ENCODE data around the gene SYNGAP1. TPM values are rescaled to one million over a fixed set of nuclear protein-coding genes. Genes with fewer than 3 reads are reported as not detected.

SYNGAP1 gene
- total RNA-seq, 2 donors from 2014 or later = 3.6 to 10.1 TPM

DNA sequence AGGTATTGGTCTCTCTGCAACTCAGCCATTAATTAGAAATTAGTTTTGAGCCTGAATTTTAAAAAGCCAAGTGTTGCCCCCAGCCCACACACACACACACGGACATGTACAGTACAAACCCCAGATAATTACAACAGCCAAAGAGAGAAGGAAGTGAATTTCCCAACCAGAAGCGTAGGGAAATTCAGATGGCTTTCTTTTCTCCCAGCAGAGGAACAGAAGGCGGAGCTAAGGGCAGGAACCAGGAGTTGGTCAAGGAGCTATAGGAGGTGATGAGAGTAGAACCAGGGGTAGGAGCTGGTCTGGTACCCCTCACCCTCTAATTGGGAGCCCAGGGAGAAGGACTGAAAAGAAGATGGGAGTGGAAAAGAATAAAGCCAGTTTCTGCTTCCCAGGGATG lies 30.6 kb downstream of the SYNGAP1 start:
- H3K4me3 ChIP-seq = no peak overlapping the region
- DNase-seq (ENCODE audit: low spot score) = no peak
- H3K4me1 ChIP-seq = peaks cover 0 to 26% of the 10 kb centered on the region in 2 donors
- TF ChIP-seq, protein P1, sequence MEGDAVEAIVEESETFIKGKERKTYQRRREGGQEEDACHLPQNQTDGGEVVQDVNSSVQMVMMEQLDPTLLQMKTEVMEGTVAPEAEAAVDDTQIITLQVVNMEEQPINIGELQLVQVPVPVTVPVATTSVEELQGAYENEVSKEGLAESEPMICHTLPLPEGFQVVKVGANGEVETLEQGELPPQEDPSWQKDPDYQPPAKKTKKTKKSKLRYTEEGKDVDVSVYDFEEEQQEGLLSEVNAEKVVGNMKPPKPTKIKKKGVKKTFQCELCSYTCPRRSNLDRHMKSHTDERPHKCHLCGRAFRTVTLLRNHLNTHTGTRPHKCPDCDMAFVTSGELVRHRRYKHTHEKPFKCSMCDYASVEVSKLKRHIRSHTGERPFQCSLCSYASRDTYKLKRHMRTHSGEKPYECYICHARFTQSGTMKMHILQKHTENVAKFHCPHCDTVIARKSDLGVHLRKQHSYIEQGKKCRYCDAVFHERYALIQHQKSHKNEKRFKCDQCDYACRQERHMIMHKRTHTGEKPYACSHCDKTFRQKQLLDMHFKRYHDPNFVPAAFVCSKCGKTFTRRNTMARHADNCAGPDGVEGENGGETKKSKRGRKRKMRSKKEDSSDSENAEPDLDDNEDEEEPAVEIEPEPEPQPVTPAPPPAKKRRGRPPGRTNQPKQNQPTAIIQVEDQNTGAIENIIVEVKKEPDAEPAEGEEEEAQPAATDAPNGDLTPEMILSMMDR (IDR thresholded peaks at IDR 0.05) = no peak
- peaks cover 6% of the 10 kb centered on the region for H3K36me3 ChIP-seq
- no peak overlapping the region for H3K27ac ChIP-seq
- no peaks in the 10 kb centered on the region for H3K27me3 ChIP-seq
- H3K9me3 ChIP-seq = no peaks in the 10 kb centered on the region

DNA sequence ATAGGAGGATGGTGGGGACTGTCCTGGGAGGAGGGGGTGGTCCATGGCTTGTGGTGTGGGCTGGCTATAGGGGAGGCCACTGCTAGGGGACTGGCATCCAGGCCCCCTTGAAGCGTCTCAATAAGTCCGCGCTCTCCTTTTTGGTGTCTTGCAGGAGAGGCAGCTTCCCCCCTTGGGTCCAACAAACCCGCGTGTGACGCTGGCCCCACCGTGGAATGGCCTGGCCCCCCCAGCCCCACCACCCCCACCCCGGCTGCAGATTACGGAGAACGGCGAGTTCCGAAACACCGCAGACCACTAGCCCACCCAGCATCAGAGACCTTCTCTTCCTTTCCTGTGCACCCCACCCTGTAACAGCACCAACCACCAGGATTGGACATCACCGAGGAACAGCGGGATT lies 31.7 kb downstream of the SYNGAP1 start:
- DNase-seq (ENCODE audit: low spot score) = no peak
- TF ChIP-seq, protein P1 (IDR thresholded peaks at IDR 0.05) = no peak
- Histone ChIP-seq H3K4me3 (no peak overlapping the region), H3K27me3 (no peaks in the 10 kb centered on the region), H3K36me3 (peaks cover 12% of the 10 kb centered on the region), H3K9me3 (no peaks in the 10 kb centered on the region), H3K27ac (no peak overlapping the region), H3K4me1 (peaks cover 0 to 28% of the 10 kb centered on the region in 2 donors)

DNA sequence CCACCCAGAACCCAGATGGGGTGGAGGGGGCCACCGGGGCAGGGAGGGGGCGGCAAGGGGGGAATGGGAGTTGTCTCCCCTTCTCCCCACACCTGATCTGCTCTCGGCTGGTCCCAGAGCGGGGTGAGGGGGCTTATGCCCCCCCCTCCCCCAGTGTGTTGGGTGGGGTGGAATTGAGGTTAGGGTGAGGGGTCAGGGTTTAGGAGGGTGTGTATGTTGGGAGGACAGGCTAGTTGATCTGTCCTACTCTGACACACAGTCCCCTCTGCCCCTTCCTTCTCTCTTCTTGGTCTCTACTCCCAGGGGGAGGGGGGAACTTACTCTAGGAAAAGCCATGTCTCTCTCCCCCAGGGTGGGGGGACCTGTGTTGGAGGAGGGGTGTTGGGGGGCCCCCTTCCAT lies 32.6 kb downstream of the SYNGAP1 start:
- no peaks in the 10 kb centered on the region for H3K9me3 ChIP-seq
- H3K27ac ChIP-seq = no peak overlapping the region
- no peak for DNase-seq (ENCODE audit: low spot score)
- peaks cover 0 to 28% of the 10 kb centered on the region in 2 donors for H3K4me1 ChIP-seq
- TF ChIP-seq, protein P1 (IDR thresholded peaks at IDR 0.05) = no peak
- H3K4me3 ChIP-seq = no peak overlapping the region
- H3K27me3 ChIP-seq = no peaks in the 10 kb centered on the region
- H3K36me3 ChIP-seq = peaks cover 13% of the 10 kb centered on the region

DNA sequence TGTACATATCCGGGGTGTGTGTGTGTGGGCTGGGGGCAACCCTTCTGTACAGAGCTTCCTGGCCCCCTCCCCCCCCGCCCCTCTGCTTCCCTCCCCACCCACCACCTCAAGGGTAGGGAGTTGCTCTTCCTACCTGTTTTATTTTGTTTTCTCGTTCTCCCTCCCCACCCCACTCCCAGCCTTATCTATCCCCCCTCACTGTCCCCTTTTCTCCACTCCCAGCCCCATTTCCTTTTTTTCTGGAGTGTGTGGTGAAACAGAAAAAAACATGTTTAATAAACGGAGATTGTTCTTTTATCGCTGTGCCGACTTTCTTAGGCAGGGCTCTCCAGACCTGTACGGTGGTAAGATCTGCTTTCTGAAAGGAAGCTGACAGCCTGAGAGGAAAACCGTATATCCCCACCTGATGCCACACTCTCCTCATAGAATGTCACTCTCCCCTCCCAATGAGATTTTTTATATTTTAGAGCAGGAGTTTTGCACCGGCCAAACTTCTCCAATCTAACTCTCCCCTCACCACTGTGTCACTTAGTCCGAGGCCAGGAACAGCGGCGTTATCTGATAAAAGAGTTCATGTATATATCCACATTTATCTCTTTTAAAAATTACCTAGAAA lies 33.6 kb downstream of the SYNGAP1 start:
- Histone ChIP-seq H3K9me3 (no peaks in the 10 kb centered on the region), H3K36me3 (peaks cover 13% of the 10 kb centered on the region), H3K4me3 (peak overlapping the region; percentile 81 to 89), H3K27me3 (no peaks in the 10 kb centered on the region), H3K27ac (peak overlapping the region; percentile 83 to 84), H3K4me1 (peaks cover 0 to 28% of the 10 kb centered on the region in 2 donors)
- TF ChIP-seq, protein P1 (IDR thresholded peaks at IDR 0.05) = no peak
- peak; percentile 50 for DNase-seq (ENCODE audit: low spot score)

DNA sequence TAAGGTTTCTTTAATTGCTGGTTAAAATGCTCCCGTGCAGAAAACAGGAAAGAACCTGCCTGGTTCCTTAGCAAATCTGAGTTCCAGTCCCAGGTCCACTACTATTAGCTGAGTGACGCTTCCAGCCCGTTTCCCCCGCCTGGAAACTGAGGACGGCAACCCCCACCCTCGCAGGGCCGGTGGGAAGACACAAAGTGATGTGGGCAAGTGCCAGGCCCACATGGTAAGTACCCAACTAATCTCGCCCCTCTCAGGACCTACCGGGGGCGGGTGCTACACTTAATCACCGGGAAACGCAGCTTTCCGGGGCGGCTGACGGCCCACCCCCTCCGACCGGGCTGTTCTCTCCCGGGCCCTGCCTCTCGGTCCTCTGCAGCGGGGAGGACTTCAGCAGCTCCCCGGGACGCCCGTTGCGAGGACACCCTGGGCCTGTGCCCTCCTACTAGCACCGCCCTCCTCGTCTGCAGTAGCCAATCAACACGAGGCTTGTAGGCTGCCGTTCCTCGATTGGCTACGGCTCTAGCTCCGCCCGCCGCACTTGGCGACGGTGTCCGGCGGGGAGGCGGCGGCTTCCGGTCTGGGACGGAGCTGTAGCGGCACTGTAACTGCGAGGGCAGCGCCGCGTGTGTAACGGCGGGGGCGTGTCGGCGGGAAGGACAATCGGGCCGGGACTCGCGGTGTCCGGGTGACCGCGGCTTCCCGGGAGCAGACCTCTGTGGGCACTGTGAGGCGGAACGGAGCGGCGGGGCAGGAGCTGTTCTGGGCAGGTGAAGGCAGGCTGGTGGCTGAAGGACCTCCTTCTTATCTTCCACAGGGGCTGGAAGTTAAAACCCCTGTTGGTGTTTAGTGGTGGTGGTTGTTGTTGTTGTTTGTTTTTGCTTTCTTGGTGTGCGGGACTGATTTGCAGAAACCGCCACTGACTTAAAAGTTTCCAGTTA lies 34.4 kb downstream of the SYNGAP1 start, which contains the start of gene ZBTB9:
TSS of gene ZBTB9 (plus strand) at position 568 of the 938 bp plus-strand sequence. CDS start 525 bp downstream, outside the sequence.
- Histone ChIP-seq H3K9me3 (no peaks in the 10 kb centered on the region), H3K4me1 (peaks cover 0 to 28% of the 10 kb centered on the region in 2 donors), H3K4me3 (peak within 1 kb of the TSS; percentile 81 to 89), H3K36me3 (peaks cover 13% of the 10 kb centered on the region), H3K27me3 (no peaks in the 10 kb centered on the region), H3K27ac (peak within 1 kb of the TSS; percentile 83 to 84)
- TF ChIP-seq, protein P1 (IDR thresholded peaks at IDR 0.05) = peak in 1 of 2 donors; percentile 23
- DNase-seq (ENCODE audit: low spot score) = peak; percentile 98

All from right atrium auricular region (tissue), 2 donors.